ENCODE results near the gene PCDH7.

The PCDH7 gene

GRCh38 chr4:30767147-30767845 is 47.1 kb downstream of the PCDH7 start (continued):
- TF ChIP-seq, protein P1, sequence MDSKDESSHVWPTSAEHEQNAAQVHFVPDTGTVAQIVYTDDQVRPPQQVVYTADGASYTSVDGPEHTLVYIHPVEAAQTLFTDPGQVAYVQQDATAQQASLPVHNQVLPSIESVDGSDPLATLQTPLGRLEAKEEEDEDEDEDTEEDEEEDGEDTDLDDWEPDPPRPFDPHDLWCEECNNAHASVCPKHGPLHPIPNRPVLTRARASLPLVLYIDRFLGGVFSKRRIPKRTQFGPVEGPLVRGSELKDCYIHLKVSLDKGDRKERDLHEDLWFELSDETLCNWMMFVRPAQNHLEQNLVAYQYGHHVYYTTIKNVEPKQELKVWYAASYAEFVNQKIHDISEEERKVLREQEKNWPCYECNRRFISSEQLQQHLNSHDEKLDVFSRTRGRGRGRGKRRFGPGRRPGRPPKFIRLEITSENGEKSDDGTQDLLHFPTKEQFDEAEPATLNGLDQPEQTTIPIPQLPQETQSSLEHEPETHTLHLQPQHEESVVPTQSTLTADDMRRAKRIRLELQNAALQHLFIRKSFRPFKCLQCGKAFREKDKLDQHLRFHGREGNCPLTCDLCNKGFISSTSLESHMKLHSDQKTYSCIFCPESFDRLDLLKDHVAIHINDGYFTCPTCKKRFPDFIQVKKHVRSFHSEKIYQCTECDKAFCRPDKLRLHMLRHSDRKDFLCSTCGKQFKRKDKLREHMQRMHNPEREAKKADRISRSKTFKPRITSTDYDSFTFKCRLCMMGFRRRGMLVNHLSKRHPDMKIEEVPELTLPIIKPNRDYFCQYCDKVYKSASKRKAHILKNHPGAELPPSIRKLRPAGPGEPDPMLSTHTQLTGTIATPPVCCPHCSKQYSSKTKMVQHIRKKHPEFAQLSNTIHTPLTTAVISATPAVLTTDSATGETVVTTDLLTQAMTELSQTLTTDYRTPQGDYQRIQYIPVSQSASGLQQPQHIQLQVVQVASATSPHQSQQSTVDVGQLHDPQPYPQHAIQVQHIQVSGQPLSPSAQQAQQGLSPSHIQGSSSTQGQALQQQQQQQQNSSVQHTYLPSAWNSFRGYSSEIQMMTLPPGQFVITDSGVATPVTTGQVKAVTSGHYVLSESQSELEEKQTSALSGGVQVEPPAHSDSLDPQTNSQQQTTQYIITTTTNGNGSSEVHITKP (tag by site-specific recombination; IDR thresholded peaks at IDR 0.05), result peak; percentile 42
- 0 out of 2 replicates have a peak, but pooled peaks have one; percentile 19 for TF ChIP-seq OSR2 (tag by site-specific recombination; IDR thresholded peaks at IDR 0.05)
- TF ChIP-seq SALL2 (tag by site-specific recombination; IDR thresholded peaks at IDR 0.05; ENCODE audit: borderline replicate concordance), result no peak

GRCh38 chr4:30768277-30768676 is 48.1 kb downstream of the PCDH7 start:
- Histone ChIP-seq H3K36me3 (ENCODE audit: control insufficient read depth in 2 of 2, insufficient read depth in 1 of 2, low read length in 2 of 2) (no peaks in the 10 kb centered on the region), H3K9me3 (ENCODE audit: control insufficient read depth, insufficient read depth, low read depth, low read length) (no peaks in the 10 kb centered on the region), H3K27ac (ENCODE audit: extremely low read depth, low read depth, low read length) (no peak overlapping the region), H3K4me3 (ENCODE audit: low read depth, low read length) (no peak overlapping the region), H3K4me1 (ENCODE audit: control insufficient read depth, insufficient read depth, low read length) (peaks cover 21% of the 10 kb centered on the region)
- POLR2A ChIA-PET, result interaction anchor here (1.3 kb wide), 1 partner anchor 50 kb away, joined by 5 read pairs; no protein-coding TSS in a partner anchor
- CTCF ChIA-PET, result interaction anchor here (0.6 to 1.3 kb wide), 2 partner anchors 16 to 66 kb away, joined by 3 read pairs; no protein-coding TSS in a partner anchor
- TF ChIP-seq INSM2 (tag by site-specific recombination; IDR thresholded peaks at IDR 0.05), result no peak
- no peak for TF ChIP-seq ZNF544 (tag by site-specific recombination; IDR thresholded peaks at IDR 0.05)
- TF ChIP-seq ZBTB11 (tag by site-specific recombination; conservative IDR thresholded peaks at IDR 0.05; ENCODE audit: low read depth), result peak; percentile 51; the same call in 1 of the 2 replicates
- TF ChIP-seq ZNF239 (tag by site-specific recombination; IDR thresholded peaks at IDR 0.05), result no peak
- no peak for TF ChIP-seq ZNF10 (tag by site-specific recombination; IDR thresholded peaks at IDR 0.05)

GRCh38 chr4:30769093-30769492 is 48.9 kb downstream of the PCDH7 start:
- TF ChIP-seq ZBTB44 (tag by site-specific recombination; IDR thresholded peaks at IDR 0.05), result 0 out of 2 replicates have a peak, but pooled peaks have one; percentile 54
- no peak for TF ChIP-seq ZNF830 (tag by site-specific recombination; IDR thresholded peaks at IDR 0.05; ENCODE audit: low read depth)
- TF ChIP-seq ZNF747 (tag by site-specific recombination; IDR thresholded peaks at IDR 0.05), result no peak
- CTCF ChIA-PET, result interaction anchor here (1.3 kb wide), 1 partner anchor 65 kb away, joined by 3 read pairs; no protein-coding TSS in a partner anchor
- no peaks in the 10 kb centered on the region for H3K9me3 ChIP-seq (ENCODE audit: control insufficient read depth, insufficient read depth, low read depth, low read length)
- no peak overlapping the region for H3K4me3 ChIP-seq (ENCODE audit: low read depth, low read length)
- POLR2A ChIA-PET, result interaction anchor here (1.3 kb wide), 1 partner anchor 51 kb away, joined by 5 read pairs; no protein-coding TSS in a partner anchor
- peaks cover 19% of the 10 kb centered on the region for H3K4me1 ChIP-seq (ENCODE audit: control insufficient read depth, insufficient read depth, low read length)
- no peak overlapping the region for H3K27ac ChIP-seq (ENCODE audit: extremely low read depth, low read depth, low read length)
- H3K36me3 ChIP-seq (ENCODE audit: control insufficient read depth in 2 of 2, insufficient read depth in 1 of 2, low read length in 2 of 2), result no peaks in the 10 kb centered on the region

Measured in HEK293 (cell line).